ENCODE data around the gene DVL1. TPM values are rescaled to one million over a fixed set of nuclear protein-coding genes. Genes with fewer than 3 reads are reported as not detected.

DVL1 gene
- total and polyA plus RNA-seq, 10 of the 15 experiments (the other 5 are each of a cell fraction or from before 2014, with no cell fraction given) = 0.10 to 31.1 (median 4.6) TPM

DNA sequence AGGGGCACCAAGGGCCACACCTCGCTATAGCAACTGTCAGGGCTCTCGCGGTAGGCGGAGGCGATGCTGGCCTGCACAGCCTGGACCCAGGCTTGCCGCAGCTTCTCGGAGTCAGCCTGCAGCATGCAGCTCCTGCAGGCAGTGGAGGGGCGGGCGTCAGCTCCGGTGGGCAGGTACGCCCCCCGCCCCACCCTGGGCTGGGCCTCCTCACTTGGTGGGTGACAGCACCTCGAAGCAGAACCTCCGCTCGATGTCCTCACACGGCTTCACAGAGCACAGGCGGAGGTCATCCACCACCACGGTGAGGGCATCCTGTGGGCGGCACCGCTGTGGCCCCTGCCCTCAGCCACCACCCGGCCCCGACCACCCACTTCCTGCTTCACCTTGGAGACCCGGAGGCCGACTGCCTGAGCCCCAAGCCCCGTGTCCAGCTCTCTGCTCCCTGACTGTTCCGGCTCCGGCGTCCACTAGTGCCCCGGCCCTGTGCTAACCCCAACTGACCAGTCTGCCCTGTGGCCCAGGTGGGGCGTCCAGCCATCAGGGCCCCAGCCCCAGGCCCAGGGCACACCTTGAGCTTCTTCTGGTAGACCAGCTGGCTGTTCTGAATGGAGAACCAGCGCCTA, 51.3 kb downstream of the DVL1 start:
- no peak for DNase-seq (ENCODE audit: low read depth, low spot score)
- BruUV-seq (replicated peaks) = no TSS peak
- Histone ChIP-seq H3K9ac (ENCODE audit: control insufficient read depth, insufficient read depth, low read length) (no peak overlapping the region), H3K4me1 (ENCODE audit: control insufficient read depth, insufficient read depth, low read length) (no peaks in the 10 kb centered on the region), H4K20me1 (ENCODE audit: control insufficient read depth, insufficient read depth) (no peaks in the 10 kb centered on the region), H3K4me3 (no peak overlapping the region), H3K4me2 (ENCODE audit: control insufficient read depth, insufficient read depth) (no peak overlapping the region), H3K79me2 (ENCODE audit: control insufficient read depth, insufficient read depth, low read length) (no peaks in the 10 kb centered on the region), H2AFZ (ENCODE audit: control insufficient read depth, low read depth, low read length) (no peak overlapping the region), H3K27ac (ENCODE audit: control insufficient read depth, insufficient read depth) (no peak overlapping the region), H3K27me3 (replicated peaks in 1 of 2; ENCODE audit: control insufficient read depth in 2 of 2, insufficient read depth in 2 of 2, low read length in 1 of 2) (no peaks in the 10 kb centered on the region), H3K9me3 (replicated peaks; ENCODE audit: control insufficient read depth, insufficient read depth, low read length) (no peaks in the 10 kb centered on the region), H3K36me3 (ENCODE audit: control insufficient read depth in 2 of 2, insufficient read depth in 2 of 2, low read length in 1 of 2) (no peaks in the 10 kb centered on the region)
- POLR2A ChIA-PET = no interaction called here
- intact Hi-C loops (cut with micrococcal nuclease; ENCODE audit: unreplicated experiment) (no loop called here), in situ Hi-C loops (cut with MboI) (no loop called here)
- no peak for FAIRE-seq
- ATAC-seq = no peak
- SMC1A ChIA-PET (ENCODE audit: uncharacterized antibody, unreplicated experiment) = no interaction called here
- 86% methylated on average over 27 of the region's 31 CpGs for WGBS (ENCODE audit: insufficient coverage, insufficient replicate concordance, low lambda C conversion rate, missing lambda C conversion rate)
- RAD21 ChIA-PET (ENCODE audit: unreplicated experiment) = no interaction called here
- CTCF ChIA-PET = no interaction called here
- TF ChIP-seq, protein P1, sequence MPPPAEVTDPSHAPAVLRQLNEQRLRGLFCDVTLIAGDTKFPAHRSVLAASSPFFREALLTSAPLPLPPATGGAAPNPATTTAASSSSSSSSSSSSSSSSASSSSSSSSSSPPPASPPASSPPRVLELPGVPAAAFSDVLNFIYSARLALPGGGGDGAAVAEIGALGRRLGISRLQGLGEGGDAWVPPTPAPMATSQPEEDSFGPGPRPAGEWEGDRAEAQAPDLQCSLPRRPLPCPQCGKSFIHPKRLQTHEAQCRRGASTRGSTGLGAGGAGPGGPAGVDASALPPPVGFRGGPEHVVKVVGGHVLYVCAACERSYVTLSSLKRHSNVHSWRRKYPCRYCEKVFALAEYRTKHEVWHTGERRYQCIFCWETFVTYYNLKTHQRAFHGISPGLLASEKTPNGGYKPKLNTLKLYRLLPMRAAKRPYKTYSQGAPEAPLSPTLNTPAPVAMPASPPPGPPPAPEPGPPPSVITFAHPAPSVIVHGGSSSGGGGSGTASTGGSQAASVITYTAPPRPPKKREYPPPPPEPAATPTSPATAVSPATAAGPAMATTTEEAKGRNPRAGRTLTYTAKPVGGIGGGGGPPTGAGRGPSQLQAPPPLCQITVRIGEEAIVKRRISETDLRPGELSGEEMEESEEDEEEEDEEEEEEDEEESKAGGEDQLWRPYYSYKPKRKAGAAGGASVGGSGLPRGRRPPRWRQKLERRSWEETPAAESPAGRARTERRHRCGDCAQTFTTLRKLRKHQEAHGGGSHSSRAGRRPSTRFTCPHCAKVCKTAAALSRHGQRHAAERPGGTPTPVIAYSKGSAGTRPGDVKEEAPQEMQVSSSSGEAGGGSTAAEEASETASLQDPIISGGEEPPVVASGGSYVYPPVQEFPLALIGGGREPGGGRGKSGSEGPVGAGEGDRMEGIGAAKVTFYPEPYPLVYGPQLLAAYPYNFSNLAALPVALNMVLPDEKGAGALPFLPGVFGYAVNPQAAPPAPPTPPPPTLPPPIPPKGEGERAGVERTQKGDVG (CRISPR knock-in tag; IDR thresholded peaks at IDR 0.05) = no peak
- TF ChIP-seq, protein P2, sequence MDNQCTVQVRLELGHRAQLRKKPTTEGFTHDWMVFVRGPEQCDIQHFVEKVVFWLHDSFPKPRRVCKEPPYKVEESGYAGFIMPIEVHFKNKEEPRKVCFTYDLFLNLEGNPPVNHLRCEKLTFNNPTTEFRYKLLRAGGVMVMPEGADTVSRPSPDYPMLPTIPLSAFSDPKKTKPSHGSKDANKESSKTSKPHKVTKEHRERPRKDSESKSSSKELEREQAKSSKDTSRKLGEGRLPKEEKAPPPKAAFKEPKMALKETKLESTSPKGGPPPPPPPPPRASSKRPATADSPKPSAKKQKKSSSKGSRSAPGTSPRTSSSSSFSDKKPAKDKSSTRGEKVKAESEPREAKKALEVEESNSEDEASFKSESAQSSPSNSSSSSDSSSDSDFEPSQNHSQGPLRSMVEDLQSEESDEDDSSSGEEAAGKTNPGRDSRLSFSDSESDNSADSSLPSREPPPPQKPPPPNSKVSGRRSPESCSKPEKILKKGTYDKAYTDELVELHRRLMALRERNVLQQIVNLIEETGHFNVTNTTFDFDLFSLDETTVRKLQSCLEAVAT (IDR thresholded peaks at IDR 0.05) = no peak
- TF ChIP-seq SMC3 (IDR thresholded peaks at IDR 0.05; ENCODE audit: borderline replicate concordance, low read length) = no peak
